HG03159 (cell line): ENCODE results near the gene KMT2C.
A peak's percentile ranks its signal among the peaks of the same experiment; 100 is the strongest.
"Not testable (repeated sequence)": the region's sequence is repeated elsewhere in the genome, so short reads cannot be mapped to it uniquely, and the experiment has no call there.

Experiments used
- ATAC-seq: cut with Tn5 transposase; IDR thresholded peaks from one replicate; pipeline ENCODE4 v1.9.1; 2021; ENCODE audit warnings: mild to moderate bottlenecking, moderate library complexity; ENCODE audit not compliant: unreplicated experiment

KMT2C gene

GRCh38 chr7:152365982-152366603 is 69.7 kb downstream of the KMT2C start:
- ATAC-seq, result no peak

- ATAC-seq, result no peak
These were observed 72.0 kb downstream of the KMT2C start for GRCh38 chr7:152363798-152364197.

- ATAC-seq, result no peak
These were observed 73.5 kb downstream of the KMT2C start for GRCh38 chr7:152362128-152362926.

GRCh38 chr7:152355474-152356057 is 80.2 kb downstream of the KMT2C start:
- no peak for ATAC-seq

GRCh38 chr7:152354061-152354460 is 81.7 kb downstream of the KMT2C start:
- no peak for ATAC-seq

- not testable (repeated sequence) for ATAC-seq
These were observed 82.5 kb downstream of the KMT2C start for GRCh38 chr7:152353281-152353680.

- not testable (repeated sequence) for ATAC-seq
These were observed 84.1 kb downstream of the KMT2C start for GRCh38 chr7:152351747-152352146.

- no peak for ATAC-seq
These were observed 84.6 kb downstream of the KMT2C start for GRCh38 chr7:152351168-152351567.

GRCh38 chr7:152347888-152348287 is 87.9 kb downstream of the KMT2C start:
- ATAC-seq, result no peak

GRCh38 chr7:152344253-152344652 is 91.5 kb downstream of the KMT2C start:
- ATAC-seq, result no peak

GRCh38 chr7:152342796-152343195 is 93.0 kb downstream of the KMT2C start:
- no peak for ATAC-seq

- no peak for ATAC-seq
These were observed 93.9 kb downstream of the KMT2C start for GRCh38 chr7:152341914-152342236.

- peak; percentile 65 for ATAC-seq
These were observed 94.5 kb downstream of the KMT2C start for GRCh38 chr7:152341039-152341913.

- ATAC-seq, result no peak
These were observed 95.6 kb downstream of the KMT2C start for GRCh38 chr7:152340161-152340560.

GRCh38 chr7:152338561-152338960 is 97.2 kb downstream of the KMT2C start:
- no peak for ATAC-seq

- ATAC-seq, result peak; percentile 58
These were observed 98.9 kb downstream of the KMT2C start for GRCh38 chr7:152336754-152337368.

GRCh38 chr7:152335900-152336571 is 99.8 kb downstream of the KMT2C start:
- ATAC-seq, result peak; percentile 63

- ATAC-seq, result no peak
These were observed 102.7 kb downstream of the KMT2C start for GRCh38 chr7:152333134-152333533.

GRCh38 chr7:152330827-152331226 is 105.0 kb downstream of the KMT2C start:
- no peak for ATAC-seq

GRCh38 chr7:152329469-152329868 is 106.3 kb downstream of the KMT2C start:
- no peak for ATAC-seq
